ENCODE results near the gene TCTN1. TPM values are rescaled to one million over a fixed set of nuclear protein-coding genes. Genes with fewer than 3 reads are reported as not detected.

Gene TCTN1
- total and polyA plus RNA-seq, 2 donors (not counting 3 experiments of a cell fraction or from before 2014, with no cell fraction given), result 21.1 to 23.3 TPM

DNA sequence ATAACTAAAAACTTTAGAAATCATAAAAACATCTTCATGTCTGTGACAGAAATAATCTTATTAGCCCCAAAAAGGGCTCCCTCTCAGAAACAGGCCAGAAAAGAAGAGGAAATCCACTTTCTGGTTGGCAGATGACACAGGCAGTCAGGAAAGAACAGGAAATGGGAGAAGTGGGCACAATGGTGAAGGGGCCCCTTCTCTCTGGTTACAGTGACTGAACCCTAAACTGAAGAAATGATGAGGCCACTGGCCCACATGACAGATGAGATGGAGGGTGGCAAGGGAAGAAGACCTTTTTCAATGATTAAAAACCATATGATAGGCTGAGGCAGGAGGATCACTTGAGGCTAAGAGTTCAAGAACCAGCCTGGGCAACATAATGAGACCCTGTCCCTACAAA is 21.1 kb downstream of the TCTN1 start:
- H3K9ac ChIP-seq (replicated peaks; ENCODE audit: extremely low read depth, insufficient read depth, low read length), result no peak overlapping the region
- TF ChIP-seq MYC (IDR thresholded peaks at IDR 0.05; ENCODE audit: low read depth, low read length) (no peak), POLR2A (IDR thresholded peaks at IDR 0.05; ENCODE audit: low read depth, low read length) (no peak), POLR2AphosphoS5 (IDR thresholded peaks at IDR 0.05; ENCODE audit: insufficient read depth, low read depth, low read length) (no peak), EZH2 (IDR thresholded peaks at IDR 0.05; ENCODE audit: borderline replicate concordance, low read depth, low read length, severe bottlenecking) (no peak), GATA2 (IDR thresholded peaks at IDR 0.05; ENCODE audit: insufficient read depth, insufficient read length, low read depth, low read length) (no peak), FOS (IDR thresholded peaks at IDR 0.05; ENCODE audit: borderline replicate concordance, insufficient read depth, low read length) (no peak)
- TF ChIP-seq, protein P1, sequence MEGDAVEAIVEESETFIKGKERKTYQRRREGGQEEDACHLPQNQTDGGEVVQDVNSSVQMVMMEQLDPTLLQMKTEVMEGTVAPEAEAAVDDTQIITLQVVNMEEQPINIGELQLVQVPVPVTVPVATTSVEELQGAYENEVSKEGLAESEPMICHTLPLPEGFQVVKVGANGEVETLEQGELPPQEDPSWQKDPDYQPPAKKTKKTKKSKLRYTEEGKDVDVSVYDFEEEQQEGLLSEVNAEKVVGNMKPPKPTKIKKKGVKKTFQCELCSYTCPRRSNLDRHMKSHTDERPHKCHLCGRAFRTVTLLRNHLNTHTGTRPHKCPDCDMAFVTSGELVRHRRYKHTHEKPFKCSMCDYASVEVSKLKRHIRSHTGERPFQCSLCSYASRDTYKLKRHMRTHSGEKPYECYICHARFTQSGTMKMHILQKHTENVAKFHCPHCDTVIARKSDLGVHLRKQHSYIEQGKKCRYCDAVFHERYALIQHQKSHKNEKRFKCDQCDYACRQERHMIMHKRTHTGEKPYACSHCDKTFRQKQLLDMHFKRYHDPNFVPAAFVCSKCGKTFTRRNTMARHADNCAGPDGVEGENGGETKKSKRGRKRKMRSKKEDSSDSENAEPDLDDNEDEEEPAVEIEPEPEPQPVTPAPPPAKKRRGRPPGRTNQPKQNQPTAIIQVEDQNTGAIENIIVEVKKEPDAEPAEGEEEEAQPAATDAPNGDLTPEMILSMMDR (IDR thresholded peaks at IDR 0.05; ENCODE audit: extremely low read depth in 1 of 2, insufficient read depth in 1 of 2, low read depth in 1 of 2, low read length in 2 of 2), result no peak
- TF ChIP-seq, protein P2, sequence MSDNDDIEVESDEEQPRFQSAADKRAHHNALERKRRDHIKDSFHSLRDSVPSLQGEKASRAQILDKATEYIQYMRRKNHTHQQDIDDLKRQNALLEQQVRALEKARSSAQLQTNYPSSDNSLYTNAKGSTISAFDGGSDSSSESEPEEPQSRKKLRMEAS (IDR thresholded peaks at IDR 0.05; ENCODE audit: insufficient read depth, insufficient read length), result no peak
- H2AFZ ChIP-seq (ENCODE audit: low read depth, low read length), result no peak overlapping the region
- dilution Hi-C loops (cut with MboI; ENCODE audit: extremely low pct_ligation_motif_present, low sequenced_read_pairs) (no loop called here), intact Hi-C loops (cut with micrococcal nuclease) (no loop called here)
- H3K4me3 ChIP-seq (replicated peaks in 1 of 3; ENCODE audit: insufficient read depth in 1 of 3, low read depth in 1 of 3, low read length in 3 of 3), result no peak overlapping the region
- no peak for DNase-seq (ENCODE audit: low read depth, low spot score)
- H3K4me2 ChIP-seq (ENCODE audit: insufficient read depth, low read length), result no peak overlapping the region
- H3K79me2 ChIP-seq (ENCODE audit: control insufficient read depth, insufficient read depth, low read length), result no peaks in the 10 kb centered on the region
- no peaks in the 10 kb centered on the region for H3K9me3 ChIP-seq (replicated peaks; ENCODE audit: control insufficient read depth, insufficient read depth, low read length)
- H3K9me1 ChIP-seq (replicated peaks; ENCODE audit: control insufficient read depth, extremely low read depth, insufficient read depth, low read length), result no peaks in the 10 kb centered on the region
- H3K36me3 ChIP-seq (ENCODE audit: control insufficient read depth in 2 of 2, extremely low read depth in 1 of 2, insufficient read depth in 2 of 2, low read length in 2 of 2), result no peaks in the 10 kb centered on the region
- no peak for FAIRE-seq
- ChIA-PET POLR2A (no interaction called here), CTCF (interaction anchor here (1.5 kb wide), 1 partner anchor 185 kb away, joined by 3 read pairs; the partner anchor contains the start of gene ARPC3)
- H4K20me1 ChIP-seq (replicated peaks; ENCODE audit: control insufficient read depth, extremely low read depth, insufficient read depth, low read length), result no peaks in the 10 kb centered on the region
- no peaks in the 10 kb centered on the region for H3K4me1 ChIP-seq (ENCODE audit: control insufficient read depth, extremely low read depth, insufficient read depth, low read length)
- H3K27ac ChIP-seq (ENCODE audit: insufficient read depth, low read depth, low read length), result no peak overlapping the region
- H3K27me3 ChIP-seq (ENCODE audit: control insufficient read depth in 2 of 2, insufficient read depth in 2 of 2, low read length in 2 of 2), result no peaks in the 10 kb centered on the region
- no TSS peak for BruUV-seq (replicated peaks)
